Nephron progenitor cell (in vitro differentiated cells): Measurements from ENCODE around the gene MCF2.

Source experiments
- DNase-seq: peaks from one replicate; pipeline ENCODE4 v3.0.0; 2021
- H3K27ac Mint-ChIP-seq: 2 replicates; pipeline ENCODE4 v1.8.0; 2021; ENCODE audit warnings: mild to moderate bottlenecking, moderate library complexity, mixed read lengths
- H3K27me3 Mint-ChIP-seq: 2 replicates; pipeline ENCODE4 v1.8.0; 2021; ENCODE audit warnings: mild to moderate bottlenecking, low read depth, mixed read lengths; ENCODE audit not compliant: poor library complexity
- H3K36me3 Mint-ChIP-seq: 2 replicates; pipeline ENCODE4 v1.8.0; 2021; ENCODE audit warnings: low read depth, mixed read lengths
- H3K4me1 Mint-ChIP-seq: 2 replicates; pipeline ENCODE4 v1.8.0; 2021; ENCODE audit warnings: mixed read lengths
- H3K4me3 Mint-ChIP-seq: 2 replicates; pipeline ENCODE4 v1.8.0; 2021; ENCODE audit warnings: mild to moderate bottlenecking, moderate library complexity, mixed read lengths
- H3K9me3 Mint-ChIP-seq: 2 replicates; pipeline ENCODE4 v1.8.0; 2021; ENCODE audit warnings: mild to moderate bottlenecking, moderate library complexity, mixed read lengths
- CTCF ChIP-seq: fragments of 200-600 bp; sonication (generic); IDR thresholded peaks from 2 replicates; pipeline ENCODE4 v1.5.0; 2021; ENCODE audit warnings: antibody characterized with exemption

MCF2 gene

GRCh38 chrX:139596068-139596467 is 111.9 kb downstream of the MCF2 start:
- Mint-ChIP-seq H3K27ac (no peak overlapping the region), H3K27me3 (no peaks in the 10 kb centered on the region), H3K4me1 (no peaks in the 10 kb centered on the region), H3K9me3 (peaks cover 19% of the 10 kb centered on the region), H3K36me3 (no peaks in the 10 kb centered on the region), H3K4me3 (no peak overlapping the region)
- DNase-seq: no peak
- TF ChIP-seq CTCF: no peak

DNA sequence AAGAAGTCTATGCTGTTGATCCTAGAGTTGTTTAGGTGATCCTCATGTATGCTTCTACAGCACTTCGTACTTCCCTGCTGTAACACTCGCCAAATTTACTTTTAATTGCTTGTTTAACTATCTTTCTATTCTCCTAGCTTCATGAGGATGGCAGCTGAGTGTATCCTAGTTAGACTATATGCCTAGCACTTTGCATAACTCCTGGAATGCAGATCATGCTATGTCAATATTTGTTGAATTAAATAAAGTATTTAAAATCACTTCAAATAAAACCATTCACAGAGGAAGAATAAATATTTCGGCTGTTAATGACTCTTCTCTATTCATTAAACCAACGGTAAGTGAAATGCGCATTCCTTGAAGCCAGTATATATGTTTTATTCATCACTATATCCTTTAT is 122.4 kb downstream of the MCF2 start:
- no peaks in the 10 kb centered on the region for H3K36me3 Mint-ChIP-seq
- no peak overlapping the region for H3K27ac Mint-ChIP-seq
- H3K4me3 Mint-ChIP-seq: no peak overlapping the region
- H3K27me3 Mint-ChIP-seq: peaks cover 4% of the 10 kb centered on the region
- H3K9me3 Mint-ChIP-seq: peaks cover 5% of the 10 kb centered on the region
- no peak for DNase-seq
- TF ChIP-seq CTCF: no peak
- H3K4me1 Mint-ChIP-seq: no peaks in the 10 kb centered on the region

DNA sequence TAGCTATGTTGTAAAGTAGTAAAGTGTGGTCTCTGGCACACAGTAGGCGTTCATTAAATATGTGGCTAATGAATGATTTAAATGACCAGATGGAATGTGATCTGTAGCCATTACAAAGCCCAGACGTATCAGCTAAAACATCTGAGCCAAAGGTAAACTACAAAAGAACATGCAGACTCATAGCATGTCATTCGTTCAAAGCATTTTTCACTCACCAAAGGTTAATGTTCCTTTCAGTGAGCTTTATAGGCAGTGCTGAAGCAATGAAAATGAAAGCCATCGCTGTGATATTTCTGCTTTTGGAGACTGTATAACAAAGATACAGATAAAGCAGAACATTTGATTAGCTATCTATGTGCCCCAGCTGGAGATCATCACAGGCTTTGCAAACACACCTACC is 126.9 kb downstream of the MCF2 start:
- no peaks in the 10 kb centered on the region for H3K36me3 Mint-ChIP-seq
- H3K27me3 Mint-ChIP-seq: no peaks in the 10 kb centered on the region
- peaks cover 8% of the 10 kb centered on the region for H3K9me3 Mint-ChIP-seq
- no peaks in the 10 kb centered on the region for H3K4me1 Mint-ChIP-seq
- DNase-seq: no peak
- no peak for TF ChIP-seq CTCF
- no peak overlapping the region for H3K4me3 Mint-ChIP-seq
- no peak overlapping the region for H3K27ac Mint-ChIP-seq

DNA sequence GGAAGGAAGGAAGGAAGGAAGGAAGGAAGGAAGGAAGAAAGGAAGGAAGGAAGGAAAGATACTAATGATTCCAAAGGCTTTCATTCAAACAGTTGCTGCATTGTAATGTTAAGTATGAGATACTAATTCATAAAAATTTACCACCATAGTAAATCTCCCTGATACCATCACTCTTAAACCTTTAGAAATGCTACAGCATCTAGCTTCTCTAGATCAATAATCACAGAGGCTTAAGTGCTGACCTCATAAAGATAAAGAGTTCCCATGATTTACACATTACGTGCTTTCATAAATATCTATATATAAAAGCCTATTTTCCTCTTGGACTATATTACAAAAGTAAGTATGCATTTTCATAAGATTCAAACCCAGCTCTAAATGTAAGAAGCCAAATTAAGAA is 141.0 kb downstream of the MCF2 start:
- Mint-ChIP-seq H3K4me3 (no peak overlapping the region), H3K4me1 (no peaks in the 10 kb centered on the region), H3K27me3 (peaks cover 4% of the 10 kb centered on the region), H3K36me3 (no peaks in the 10 kb centered on the region), H3K27ac (no peak overlapping the region), H3K9me3 (peaks cover 12% of the 10 kb centered on the region)
- TF ChIP-seq CTCF: no peak
- no peak for DNase-seq

GRCh38 chrX:139563251-139563650 is 144.7 kb downstream of the MCF2 start:
- Mint-ChIP-seq H3K36me3 (no peaks in the 10 kb centered on the region), H3K27ac (no peak overlapping the region), H3K27me3 (no peaks in the 10 kb centered on the region), H3K9me3 (peaks cover 4% of the 10 kb centered on the region), H3K4me1 (no peaks in the 10 kb centered on the region), H3K4me3 (no peak overlapping the region)
- TF ChIP-seq CTCF: no peak
- DNase-seq: no peak

DNA sequence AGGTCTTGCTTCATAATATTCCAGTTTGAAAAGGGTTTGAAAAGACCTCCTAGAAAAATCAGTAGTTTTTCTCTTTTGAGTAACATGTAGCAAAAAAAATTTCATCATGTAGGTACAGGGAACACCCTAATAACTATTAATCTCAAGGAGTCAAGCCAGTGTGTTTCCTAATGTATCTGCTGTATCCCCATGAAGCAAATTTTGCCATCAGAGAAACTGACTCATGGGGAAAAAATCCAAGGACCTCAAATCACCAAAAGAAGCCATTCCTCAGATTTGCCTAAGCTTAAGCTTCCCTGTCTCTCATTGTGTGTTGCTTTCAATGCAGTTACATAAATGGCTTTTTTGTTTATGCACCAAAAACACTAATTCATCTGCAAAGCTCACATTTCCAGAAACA is 147.7 kb downstream of the MCF2 start:
- DNase-seq: no peak
- H3K27ac Mint-ChIP-seq: no peak overlapping the region
- no peaks in the 10 kb centered on the region for H3K4me1 Mint-ChIP-seq
- peaks cover 12% of the 10 kb centered on the region for H3K9me3 Mint-ChIP-seq
- H3K27me3 Mint-ChIP-seq: no peaks in the 10 kb centered on the region
- no peaks in the 10 kb centered on the region for H3K36me3 Mint-ChIP-seq
- H3K4me3 Mint-ChIP-seq: no peak overlapping the region
- no peak for TF ChIP-seq CTCF
